Hepatocyte (in vitro differentiated cells): ENCODE results near the gene CROCC2.

ENCODE experiments used
- CTCF ChIP-seq: fragments of 200-600 bp; sonication (generic); IDR thresholded peaks from 2 replicates; pipeline ENCODE4 v1.5.1; 2016; ENCODE audit warnings: antibody characterized with exemption, mild to moderate bottlenecking; ENCODE audit not compliant: poor library complexity
- EZH2 ChIP-seq: fragments of 200-600 bp; sonication (generic); IDR thresholded peaks from 2 replicates; pipeline ENCODE4 v1.6.1; 2016; ENCODE audit warnings: antibody characterized with exemption, mild to moderate bottlenecking, borderline replicate concordance
- EZH2phosphoT487 ChIP-seq: fragments of 200-600 bp; sonication (generic); IDR thresholded peaks from one replicate; pipeline ENCODE4 v1.6.1; 2018; ENCODE audit warnings: antibody characterized with exemption, mild to moderate bottlenecking, low read depth, moderate library complexity; ENCODE audit not compliant: unreplicated experiment, severe bottlenecking

GRCh38 chr2:240878341-240878936 is 27.7 kb upstream of the CROCC2 start:
- TF ChIP-seq EZH2 (no peak), CTCF (no peak), EZH2phosphoT487 (no peak)
